Effector memory CD8-positive, alpha-beta T cell (primary cell): ENCODE results near the gene TMEM134.
"Not testable (repeated sequence)": the region's sequence is repeated elsewhere in the genome, so short reads cannot be mapped to it uniquely, and the experiment has no call there.

Source experiments
- ATAC-seq: fragments of 150-1000 bp; cut with Tn5 transposase; replicated peaks from 2 replicates; pipeline ENCODE4 v1.10.0; 2021; ENCODE audit warnings: mild to moderate bottlenecking, moderate library complexity
- DNase-seq, 3 experiments: peaks; one replicate each; pipeline ENCODE4 v3.0.0; 2021
- H3K27ac Mint-ChIP-seq, 2 donors: one replicate each; pipeline ENCODE4 v1.8.0; 2022; ENCODE audit warnings: mild to moderate bottlenecking in 2 of 2, mixed read lengths in 2 of 2, moderate library complexity in 2 of 2
- H3K27me3 Mint-ChIP-seq, 2 donors: one replicate each; pipeline ENCODE4 v1.8.0; 2022; ENCODE audit warnings: mixed read lengths in 2 of 2
- H3K36me3 Mint-ChIP-seq: one replicate; pipeline ENCODE4 v1.8.0; 2022; ENCODE audit warnings: mild to moderate bottlenecking, moderate library complexity, mixed read lengths; ENCODE audit not compliant: insufficient read depth
- H3K4me1 Mint-ChIP-seq, 2 donors: one replicate each; pipeline ENCODE4 v1.8.0; 2022; ENCODE audit warnings: low read depth in 2 of 2, mixed read lengths in 2 of 2
- H3K4me3 Mint-ChIP-seq, 2 donors: one replicate each; pipeline ENCODE4 v1.8.0; 2022; ENCODE audit warnings: mild to moderate bottlenecking in 2 of 2, mixed read lengths in 2 of 2, moderate library complexity in 2 of 2
- H3K9me3 Mint-ChIP-seq, 2 donors: one replicate each; pipeline ENCODE4 v1.8.0; 2022; ENCODE audit warnings: mixed read lengths in 2 of 2

TMEM134 gene

GRCh38 chr11:67431346-67432249, 37.5 kb downstream of the TMEM134 start:
- Mint-ChIP-seq H3K36me3 (peaks cover 70% of the 10 kb centered on the region), H3K4me3 (peak overlapping the region; percentile 35 to 42), H3K9me3 (no peaks in the 10 kb centered on the region), H3K27me3 (no peaks in the 10 kb centered on the region), H3K4me1 (peaks cover 48 to 56% of the 10 kb centered on the region in 2 donors), H3K27ac (peak overlapping the region; percentile 84 to 97)
- ATAC-seq (no peak), DNase-seq (no peak)

GRCh38 chr11:67429722-67430121, 39.3 kb downstream of the TMEM134 start:
- DNase-seq = no peak
- Mint-ChIP-seq H3K9me3 (no peaks in the 10 kb centered on the region), H3K36me3 (peaks cover 51% of the 10 kb centered on the region), H3K27ac (peak overlapping the region in 1 of 2 donors; percentile 78), H3K4me3 (peak overlapping the region; percentile 27 to 34), H3K27me3 (no peaks in the 10 kb centered on the region), H3K4me1 (peaks cover 44 to 46% of the 10 kb centered on the region in 2 donors)
- no peak for ATAC-seq

- Mint-ChIP-seq H3K27ac (peak overlapping the region; percentile 96 to 97), H3K27me3 (no peaks in the 10 kb centered on the region), H3K36me3 (peaks cover 46% of the 10 kb centered on the region), H3K4me1 (peaks cover 42 to 44% of the 10 kb centered on the region in 2 donors), H3K4me3 (peak overlapping the region; percentile 93 to 94), H3K9me3 (no peaks in the 10 kb centered on the region)
- ATAC-seq (no peak), DNase-seq (no peak)
Observed at GRCh38 chr11:67429038-67429668, 39.9 kb downstream of the TMEM134 start.

- peak within 1 kb of the TSS; percentile 96 to 97 for H3K27ac Mint-ChIP-seq
- DNase-seq = peak; percentile 99 to 100 (median 99)
- H3K4me3 Mint-ChIP-seq = peak within 1 kb of the TSS; percentile 93 to 94
- peaks cover 34 to 39% of the 10 kb centered on the region in 2 donors for H3K4me1 Mint-ChIP-seq
- no peaks in the 10 kb centered on the region for H3K27me3 Mint-ChIP-seq
- ATAC-seq = peak; percentile 92
- H3K36me3 Mint-ChIP-seq = peaks cover 38% of the 10 kb centered on the region
- no peaks in the 10 kb centered on the region for H3K9me3 Mint-ChIP-seq
Observed at GRCh38 chr11:67428052-67429001, 40.7 kb downstream of the TMEM134 start, which contains the start of gene RPS6KB2. RPS6KB2 (plus strand) TSS chr11:67428494; CDS start chr11:67428546, 52 bp downstream.

GRCh38 chr11:67427364-67427859, 41.6 kb downstream of the TMEM134 start:
- H3K27ac Mint-ChIP-seq = peak overlapping the region; percentile 96 to 97
- H3K4me3 Mint-ChIP-seq = peak overlapping the region; percentile 93 to 94
- H3K36me3 Mint-ChIP-seq = peaks cover 37% of the 10 kb centered on the region
- not testable (repeated sequence) for H3K27me3 Mint-ChIP-seq, DNase-seq, ATAC-seq, H3K9me3 Mint-ChIP-seq
- H3K4me1 Mint-ChIP-seq = peaks cover 30 to 37% of the 10 kb centered on the region in 2 donors

GRCh38 chr11:67423891-67424613, 45.0 kb downstream of the TMEM134 start:
- Mint-ChIP-seq H3K9me3 (no peaks in the 10 kb centered on the region), H3K4me1 (peaks cover 34 to 40% of the 10 kb centered on the region in 2 donors), H3K36me3 (peaks cover 33% of the 10 kb centered on the region), H3K27me3 (no peaks in the 10 kb centered on the region), H3K27ac (no peak overlapping the region), H3K4me3 (no peak overlapping the region)
- ATAC-seq (no peak), DNase-seq (no peak)

- Mint-ChIP-seq H3K9me3 (no peaks in the 10 kb centered on the region), H3K4me3 (no peak overlapping the region), H3K27me3 (no peaks in the 10 kb centered on the region), H3K27ac (no peak overlapping the region), H3K4me1 (peaks cover 36 to 37% of the 10 kb centered on the region in 2 donors), H3K36me3 (peaks cover 28% of the 10 kb centered on the region)
- ATAC-seq (no peak), DNase-seq (no peak)
Observed at GRCh38 chr11:67423466-67423865, 45.6 kb downstream of the TMEM134 start.

GRCh38 chr11:67422891-67423290, 46.2 kb downstream of the TMEM134 start:
- Mint-ChIP-seq H3K27ac (no peak overlapping the region), H3K9me3 (no peaks in the 10 kb centered on the region), H3K4me3 (peak overlapping the region; percentile 35 to 45), H3K36me3 (peaks cover 22% of the 10 kb centered on the region), H3K4me1 (peaks cover 36 to 38% of the 10 kb centered on the region in 2 donors), H3K27me3 (no peaks in the 10 kb centered on the region)
- no peak for ATAC-seq
- no peak for DNase-seq

- H3K36me3 Mint-ChIP-seq = peaks cover 14% of the 10 kb centered on the region
- DNase-seq (no peak), ATAC-seq (no peak)
- H3K27ac Mint-ChIP-seq = peak overlapping the region; percentile 29 to 65
- H3K4me1 Mint-ChIP-seq = peaks cover 40 to 45% of the 10 kb centered on the region in 2 donors
- peak overlapping the region; percentile 62 to 72 for H3K4me3 Mint-ChIP-seq
- no peaks in the 10 kb centered on the region for H3K27me3 Mint-ChIP-seq
- no peaks in the 10 kb centered on the region for H3K9me3 Mint-ChIP-seq
Observed at GRCh38 chr11:67421430-67422031, 47.5 kb downstream of the TMEM134 start.

GRCh38 chr11:67420646-67421429, 48.2 kb downstream of the TMEM134 start:
- ATAC-seq (peak; percentile 82), DNase-seq (peak; percentile 96 to 99 (median 98))
- Mint-ChIP-seq H3K27ac (peak overlapping the region; percentile 79 to 89), H3K4me3 (peak overlapping the region; percentile 72 to 82), H3K27me3 (no peaks in the 10 kb centered on the region), H3K9me3 (no peaks in the 10 kb centered on the region), H3K4me1 (peaks cover 44 to 52% of the 10 kb centered on the region in 2 donors), H3K36me3 (peaks cover 16% of the 10 kb centered on the region)

- peak overlapping the region; percentile 79 to 89 for H3K27ac Mint-ChIP-seq
- H3K4me1 Mint-ChIP-seq = peaks cover 45 to 53% of the 10 kb centered on the region in 2 donors
- ATAC-seq = no peak
Observed at GRCh38 chr11:67420147-67420645, 48.9 kb downstream of the TMEM134 start.

More at GRCh38 chr11:67420147-67420645, 48.9 kb downstream of the TMEM134 start:
- Mint-ChIP-seq H3K36me3 (peaks cover 17% of the 10 kb centered on the region), H3K4me3 (peak overlapping the region; percentile 72 to 82), H3K9me3 (no peaks in the 10 kb centered on the region), H3K27me3 (no peaks in the 10 kb centered on the region)
- DNase-seq = no peak
